D721Med (cell line): ENCODE data around the gene GAS6.

ENCODE experiments used
- DNase-seq: peaks from one replicate; pipeline ENCODE4 v3.0.0; 2011; ENCODE audit warnings: low spot score; ENCODE audit not compliant: insufficient read length
- FAIRE-seq: peaks from 2 replicates; lab custom pipeline; 2011; peaks lifted over from hg19 to GRCh38; lab: Jason Lieb, UNC
- CTCF ChIP-seq: IDR thresholded peaks from 2 replicates; pipeline ENCODE4 v1.5.1; 2012; ENCODE audit warnings: mild to moderate bottlenecking, control low read depth; ENCODE audit not compliant: insufficient read depth; ENCODE audit errors: missing control alignments

The GAS6 gene

GRCh38 chr13:113881614-113882266, 17.9 kb upstream of the GAS6 start:
- no peak for TF ChIP-seq CTCF
- DNase-seq, result no peak
- FAIRE-seq, result no peak

GRCh38 chr13:113880651-113881611, 17.1 kb upstream of the GAS6 start:
- no peak for TF ChIP-seq CTCF
- DNase-seq (no peak), FAIRE-seq (no peak)

- FAIRE-seq, result no peak
Measured at GRCh38 chr13:113879494-113880360, 15.9 kb upstream of the GAS6 start.

GRCh38 chr13:113879017-113879416, 15.1 kb upstream of the GAS6 start:
- DNase-seq (no peak), FAIRE-seq (no peak)
- no peak for TF ChIP-seq CTCF

More at GRCh38 chr13:113879494-113880360, 15.9 kb upstream of the GAS6 start:
- DNase-seq, result no peak
- TF ChIP-seq CTCF, result no peak

DNA sequence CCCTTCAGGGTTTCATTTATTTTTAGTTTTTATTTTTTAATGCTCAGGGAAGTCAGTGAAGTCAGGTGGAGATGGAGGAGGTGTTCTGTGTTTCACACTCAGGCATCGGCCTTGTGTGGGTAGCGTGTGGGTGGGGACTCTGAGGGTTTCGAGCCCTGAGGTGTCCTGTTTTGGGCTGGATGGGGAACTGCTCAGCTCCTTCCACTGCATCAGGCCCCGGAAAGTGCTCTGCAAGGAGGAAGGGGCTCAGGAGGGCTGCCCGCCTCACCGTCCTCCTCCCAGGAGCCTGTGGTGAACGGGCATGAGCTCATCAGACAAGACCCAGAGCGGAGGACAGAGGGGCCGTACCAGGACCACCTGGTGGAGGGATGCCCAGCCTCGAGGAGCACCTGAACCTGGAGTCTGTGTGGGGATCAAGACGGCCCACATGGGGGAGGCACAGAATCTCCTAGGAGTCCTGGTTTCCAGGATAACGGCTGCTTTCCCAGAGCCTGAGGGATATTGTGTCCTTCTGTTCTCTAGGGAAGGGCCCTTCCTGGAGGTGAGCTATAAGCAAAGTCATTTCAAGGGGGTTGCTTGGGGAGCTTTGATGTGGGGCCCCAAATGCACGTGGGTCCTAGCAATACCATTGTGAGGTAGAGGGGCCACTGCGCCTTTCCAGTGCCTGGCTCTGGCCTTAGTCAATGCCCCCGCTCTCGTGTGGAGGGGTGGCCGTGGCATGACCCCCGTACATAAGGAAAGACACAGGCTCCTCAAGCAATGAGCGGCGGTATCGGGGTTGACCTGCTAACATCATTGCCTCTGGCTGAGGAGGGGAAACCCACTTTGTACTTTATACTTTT, 13.5 kb upstream of the GAS6 start:
- TF ChIP-seq CTCF, result no peak
- DNase-seq (no peak), FAIRE-seq (no peak)
